HEK293 (cell line): ENCODE measurements around the gene LILRA6.

Source experiments
- CTCF ChIP-seq: fragments of 450-650 bp; formaldehyde crosslinking; IDR thresholded peaks from 2 replicates; pipeline ENCODE4 v1.5.1; 2016; ENCODE audit warnings: missing biosample characterization, missing genetic modification characterization
- EGR2 ChIP-seq: fragments of 450-650 bp; formaldehyde crosslinking; IDR thresholded peaks from 2 replicates; pipeline ENCODE4 v1.5.1; 2016; ENCODE audit warnings: low read depth, missing biosample characterization, missing genetic modification characterization
- ELK4 ChIP-seq: IDR thresholded peaks from 2 replicates; pipeline ENCODE4 v1.6.1; 2011; ENCODE audit warnings: mild to moderate bottlenecking, low read depth, low read length, borderline replicate concordance
- HOXA7 ChIP-seq: sonication (generic); formaldehyde crosslinking; IDR thresholded peaks from 2 replicates; pipeline ENCODE4 v1.8.1; 2022; ENCODE audit warnings: missing genetic modification reagents, borderline replicate concordance
- REST ChIP-seq: fragments of 450-650 bp; formaldehyde crosslinking; IDR thresholded peaks from 2 replicates; pipeline ENCODE4 v1.5.1; 2016; ENCODE audit warnings: missing biosample characterization, missing genetic modification characterization
- ZNF292 ChIP-seq: fragments of 450-650 bp; formaldehyde crosslinking; IDR thresholded peaks from 2 replicates; pipeline ENCODE4 v1.5.1; 2016; ENCODE audit warnings: low read depth, missing biosample characterization, missing genetic modification characterization, borderline replicate concordance
- ZNF37A ChIP-seq: fragments of 450-650 bp; IDR thresholded peaks from 2 replicates; pipeline ENCODE4 v1.5.1; 2018; ENCODE audit warnings: missing biosample characterization, missing genetic modification characterization
- ZNF423 ChIP-seq: fragments of 450-650 bp; formaldehyde crosslinking; IDR thresholded peaks from 2 replicates; pipeline ENCODE4 v1.5.1; 2016; ENCODE audit warnings: missing biosample characterization, missing genetic modification characterization
- ZNF473 ChIP-seq: fragments of 450-650 bp; formaldehyde crosslinking; IDR thresholded peaks from 2 replicates; pipeline ENCODE4 v1.5.1; 2017; ENCODE audit warnings: missing biosample characterization, missing genetic modification characterization
- ZNF521 ChIP-seq: fragments of 450-650 bp; formaldehyde crosslinking; IDR thresholded peaks from 2 replicates; pipeline ENCODE4 v1.5.1; 2017; ENCODE audit warnings: missing biosample characterization, mild to moderate bottlenecking, missing genetic modification characterization
- ZNF670 ChIP-seq: fragments of 450-650 bp; formaldehyde crosslinking; IDR thresholded peaks from 2 replicates; pipeline ENCODE4 v1.5.1; 2016; ENCODE audit warnings: missing biosample characterization, missing genetic modification characterization, low read depth
- ZNF701 ChIP-seq: fragments of 450-650 bp; formaldehyde crosslinking; IDR thresholded peaks from 2 replicates; pipeline ENCODE4 v1.5.1; 2016; ENCODE audit warnings: missing biosample characterization, missing genetic modification characterization

- no peak for TF ChIP-seq ELK4
- TF ChIP-seq ZNF37A (tag by site-specific recombination), result no peak
- TF ChIP-seq ZNF670 (tag by site-specific recombination), result no peak
- TF ChIP-seq CTCF (tag by site-specific recombination), result no peak
- no peak for TF ChIP-seq ZNF292 (tag by site-specific recombination)
- no peak for TF ChIP-seq ZNF701 (tag by site-specific recombination)
- no peak for TF ChIP-seq REST
- TF ChIP-seq ZNF521 (tag by site-specific recombination), result no peak
- TF ChIP-seq HOXA7, result no peak
- no peak for TF ChIP-seq ZNF473
- no peak for TF ChIP-seq ZNF423 (tag by site-specific recombination)
- no peak for TF ChIP-seq EGR2 (tag by site-specific recombination)
These were observed 50.7 kb downstream of the LILRA6 start for GRCh38 chr19:54191811-54192453.
